Spleen (tissue), 13 donors: ENCODE results near the gene COL5A2. TPM values are rescaled to one million over a fixed set of nuclear protein-coding genes. Genes with fewer than 3 reads are reported as not detected.

Experiments
- DNase-seq: peaks from one replicate; pipeline ENCODE4 v3.0.0-alpha.2; 2020
- H3K27ac ChIP-seq, 8 donors: fragments of 200-600 bp; sonication (generic) in 7 of 8; 1 replicate in 4 of 8; 2 replicates in 4 of 8; pipeline versions ENCODE4 v1.5.0 to v1.8.0; 2016 to 2021; ENCODE audit warnings: inconsistent platforms in 4 of 8, mild to moderate bottlenecking in 4 of 8, moderate library complexity in 1 of 8
- H3K27me3 ChIP-seq, 7 donors: fragments of 200-600 bp; sonication (generic) in 6 of 7; replicated peaks in 1 of 7; 1 replicate in 4 of 7; 2 replicates in 3 of 7; pipeline versions ENCODE4 v1.5.0 to v1.8.0; 2016 to 2021; ENCODE audit warnings: inconsistent platforms in 3 of 7, mild to moderate bottlenecking in 1 of 7
- H3K36me3 ChIP-seq, 6 donors: fragments of 200-600 bp; sonication (generic) in 5 of 6; 1 replicate in 4 of 6; 2 replicates in 2 of 6; pipeline versions ENCODE4 v1.5.0 to v1.8.0; 2016 to 2021; ENCODE audit warnings: inconsistent platforms in 2 of 6
- H3K4me1 ChIP-seq, 6 donors: fragments of 200-600 bp; sonication (generic) in 5 of 6; 1 replicate in 3 of 6; 2 replicates in 3 of 6; pipeline versions ENCODE4 v1.5.0 to v1.8.0; 2016 to 2021; ENCODE audit warnings: inconsistent platforms in 3 of 6
- H3K4me3 ChIP-seq, 8 donors: fragments of 200-600 bp; sonication (generic) in 7 of 8; 1 replicate in 4 of 8; 2 replicates in 4 of 8; pipeline versions ENCODE4 v1.5.0 to v1.8.0; 2016 to 2021; ENCODE audit warnings: inconsistent platforms in 4 of 8, mild to moderate bottlenecking in 4 of 8, moderate library complexity in 2 of 8
- H3K9me3 ChIP-seq, 8 donors: fragments of 200-600 bp; sonication (generic) in 7 of 8; 1 replicate in 4 of 8; 2 replicates in 4 of 8; pipeline versions ENCODE4 v1.5.0 to v1.8.0; 2016 to 2021; ENCODE audit warnings: inconsistent platforms in 4 of 8
- CTCF ChIP-seq, 11 experiments: fragments of 200-600 bp in 7 of 11; fragments of 450-650 bp in 4 of 11; sonication (generic) in 4 of 11; IDR thresholded peaks in 8 of 11; conservative IDR thresholded peaks in 3 of 11; 1 replicate in 7 of 11; 2 replicates in 4 of 11; pipeline versions ENCODE4 v1.4.0 to v1.8.0; 2016 to 2021; ENCODE audit warnings: antibody characterized with exemption in 11 of 11, inconsistent platforms in 4 of 11, mild to moderate bottlenecking in 1 of 11
- POLR2A ChIP-seq, 3 donors: fragments of 450-650 bp; IDR thresholded peaks; one replicate each; pipeline ENCODE4 v1.5.1; 2017; ENCODE audit warnings: antibody characterized with exemption in 3 of 3, mild to moderate bottlenecking in 1 of 3
- POLR2AphosphoS5 ChIP-seq, 3 donors: sonication (generic); formaldehyde crosslinking; IDR thresholded peaks; one replicate each; pipeline ENCODE4 v1.5.1; 2017; ENCODE audit warnings: antibody characterized with exemption in 3 of 3
- WGBS, 5 donors: extraction: QIAGEN DNeasy Blood & Tissue Kit in 3 of 5; methylation state at CpG; one replicate each; pipeline versions ENCODE4 v1.1.5 to v1.1.7; 2013 to 2018; 5-methylcytosine and 5-hydroxymethylcytosine counted together
- intact Hi-C: fragments of 100-400 bp; cut with DNase I; formaldehyde crosslinking; loops from one replicate; pipeline ENCODE4 v1.15.0; 2023; ENCODE audit warnings: low total_unique reads
- long read RNA-seq, 2 donors: transcript quantifications; one replicate each; lab custom pipeline, GENCODE V29; 2026
- polyA plus RNA-seq, 3 donors: library from polyadenylated mRNA; stranded (reverse); fragments of 200-250 nt; gene quantifications; one replicate each; pipeline ENCODE4 v1.2.1, GENCODE V29; 2013
- total RNA-seq, 7 donors: library from RNA; depleted of rRNA in 3 of 7; stranded (reverse); fragments of >200 nt in 3 of 7; fragmentation: NEBNext Ultra II Directional in 4 of 7; extraction: Animal tissue kit (Norgen Biotek cat#: 25700) in 4 of 7; gene quantifications; one replicate each; pipeline versions ENCODE4 v1.1.0 to v1.2.1, GENCODE V29; 2016 to 2021
- donor health status: healthy with polysubstance abuse.
- donor health status: DM: no; HTN: no; CAD: no; lungs with moderate emphysema.
- donor health status: DM: no; HTN: no; CAD: no.
- donor health status: Bipolar disorder and iron deficiency.
- donor health status: healthy.
- donor health status: DM: no; HTN: no; CAD: no.
- donor health status: DM: yes; HTN: yes; CAD: no.

COL5A2 gene
- total RNA-seq (10 to 100 TPM; 12.6 to 35.7 (median 19.8) TPM), polyA plus RNA-seq (1 to 10 TPM; 3.4 to 5.5 (median 4.4) TPM)
- long read RNA-seq, donor 1, full-length matches to known transcripts = 1 of 18 reads
- long read RNA-seq, donor 1, partial matches to known transcripts = 17 of 18 reads
- long read RNA-seq, donor 1, other reads (novel, unspliced or antisense) = 0 of 18 reads
- long read RNA-seq, donor 2, full-length matches to known transcripts = 4 of 12 reads
- long read RNA-seq, donor 2, partial matches to known transcripts = 0 of 12 reads
- long read RNA-seq, donor 2, other reads (novel, unspliced or antisense) = 8 of 12 reads

- 10 to 16% (median 15%) methylated on average over 6 of the region's 6 CpGs for WGBS, 5 donors
- intact Hi-C loops = no loop called here
- no peak for TF ChIP-seq CTCF (IDR thresholded peaks at IDR 0.05 in 8 of 11, conservative IDR thresholded peaks at IDR 0.05 in 3 of 11)
- no peak for TF ChIP-seq POLR2AphosphoS5 (IDR thresholded peaks at IDR 0.05)
- no peak for TF ChIP-seq POLR2A (IDR thresholded peaks at IDR 0.05)
- peak within 1 kb of the TSS in 7 of 8 donors; percentile 39 to 78 (median 68) for H3K27ac ChIP-seq
- H3K9me3 ChIP-seq = peaks cover 0 to 7% (median 0%) of the 10 kb centered on the region in 8 donors
- H3K27me3 ChIP-seq = peaks cover 0 to 6% (median 0%) of the 10 kb centered on the region in 7 donors
- peak within 1 kb of the TSS; percentile 3 to 59 (median 26) for H3K4me3 ChIP-seq
- H3K36me3 ChIP-seq = no peaks in the 10 kb centered on the region
- H3K4me1 ChIP-seq = no peaks in the 10 kb centered on the region
- no peak for DNase-seq
These were observed at the start of gene COL5A2 for GRCh38 chr2:189179570-189179950. Gene COL5A2 (minus strand): TSS chr2:189179761. CDS start chr2:189179604, 157 bp downstream.

- WGBS, 5 donors = 91 to 100% (median 92%) methylated on average over 1 of the region's 1 CpG
- H3K4me3 ChIP-seq = no peak overlapping the region
- H3K27ac ChIP-seq = no peak overlapping the region
These were observed 46.5 kb upstream of the COL5A2 start for GRCh38 chr2:189226017-189226416.

GRCh38 chr2:189225032-189225431, 45.5 kb upstream of the COL5A2 start:
- DNase-seq = no peak
- Histone ChIP-seq H3K9me3 (no peaks in the 10 kb centered on the region), H3K4me1 (no peaks in the 10 kb centered on the region), H3K36me3 (no peaks in the 10 kb centered on the region), H3K27ac (no peak overlapping the region), H3K4me3 (no peak overlapping the region), H3K27me3 (no peaks in the 10 kb centered on the region)
- intact Hi-C loops = no loop called here
- WGBS, 5 donors = 80 to 90% (median 85%) methylated on average over 2 of the region's 2 CpGs
- TF ChIP-seq CTCF (IDR thresholded peaks at IDR 0.05 in 8 of 11, conservative IDR thresholded peaks at IDR 0.05 in 3 of 11) (no peak), POLR2AphosphoS5 (IDR thresholded peaks at IDR 0.05) (no peak), POLR2A (IDR thresholded peaks at IDR 0.05) (no peak)

More at GRCh38 chr2:189226017-189226416, 46.5 kb upstream of the COL5A2 start:
- H3K9me3 ChIP-seq = no peaks in the 10 kb centered on the region
- intact Hi-C loops = no loop called here
- no peak for DNase-seq
- H3K27me3 ChIP-seq = no peaks in the 10 kb centered on the region
- no peaks in the 10 kb centered on the region for H3K36me3 ChIP-seq
- TF ChIP-seq CTCF (IDR thresholded peaks at IDR 0.05 in 8 of 11, conservative IDR thresholded peaks at IDR 0.05 in 3 of 11) = no peak
- no peak for TF ChIP-seq POLR2AphosphoS5 (IDR thresholded peaks at IDR 0.05)
- H3K4me1 ChIP-seq = no peaks in the 10 kb centered on the region

GRCh38 chr2:189222468-189223105, 43.0 kb upstream of the COL5A2 start:
- 57 to 70% (median 68%) methylated on average over 4 of the region's 4 CpGs for WGBS, 5 donors
- no peak overlapping the region for H3K4me3 ChIP-seq
- no peak for DNase-seq
- intact Hi-C loops = no loop called here
- TF ChIP-seq POLR2A (IDR thresholded peaks at IDR 0.05) (no peak), POLR2AphosphoS5 (IDR thresholded peaks at IDR 0.05) (no peak), CTCF (IDR thresholded peaks at IDR 0.05 in 8 of 11, conservative IDR thresholded peaks at IDR 0.05 in 3 of 11) (no peak)
- H3K36me3 ChIP-seq = no peaks in the 10 kb centered on the region
- no peaks in the 10 kb centered on the region for H3K9me3 ChIP-seq
- no peak overlapping the region for H3K27ac ChIP-seq
- no peaks in the 10 kb centered on the region for H3K4me1 ChIP-seq
- no peaks in the 10 kb centered on the region for H3K27me3 ChIP-seq
